ENCODE measurements around the gene TTC16.
A peak's percentile ranks its signal among the peaks of the same experiment; 100 is the strongest.

The TTC16 gene

DNA sequence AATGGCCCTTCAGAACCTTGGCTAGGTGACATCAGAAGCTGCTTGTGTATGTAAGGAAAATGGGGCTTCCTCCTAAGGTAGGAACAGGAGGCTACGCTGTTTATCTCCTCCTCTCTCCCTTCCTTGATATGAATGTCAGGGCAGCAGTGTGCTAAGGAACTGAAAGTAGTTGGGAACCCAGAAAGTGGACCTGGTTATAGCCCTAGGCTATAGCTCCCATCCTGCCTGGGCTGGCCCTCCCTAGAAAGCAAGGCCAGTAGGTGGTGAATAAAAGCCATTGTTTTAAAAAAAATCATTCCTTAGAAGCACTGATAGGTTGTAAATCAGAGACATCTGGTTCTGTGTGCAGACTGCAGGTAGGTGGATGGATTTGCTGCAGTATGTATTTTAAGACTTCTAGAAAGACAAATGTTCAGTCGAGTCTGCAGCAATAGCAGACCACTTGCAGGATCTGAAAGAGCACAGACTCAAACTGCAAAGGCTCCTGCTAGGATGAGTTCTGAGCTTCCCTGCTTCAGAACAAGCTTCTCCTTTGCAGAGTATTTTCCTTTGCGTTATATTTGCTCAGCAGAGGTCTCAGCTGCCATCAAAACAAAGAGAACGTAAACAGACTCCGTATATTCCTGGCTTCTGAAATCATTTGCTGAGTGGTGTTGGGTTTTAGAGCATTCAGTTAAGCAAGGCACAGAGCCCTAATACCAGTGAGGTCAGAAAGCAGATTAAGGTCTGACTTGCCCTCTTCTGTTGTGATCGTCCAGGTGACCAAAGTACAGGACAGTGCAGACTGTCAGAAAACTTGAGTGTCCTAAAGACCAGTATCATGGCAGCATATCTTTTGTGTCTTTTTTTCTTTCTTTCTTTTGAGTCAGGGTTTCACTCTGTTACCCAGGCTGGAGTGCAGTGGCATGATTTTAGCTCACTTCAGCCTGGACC is 29.2 kb upstream of the TTC16 start:
- no peak for DNase-seq (ENCODE audit: low read depth in 1 of 2, low spot score in 1 of 2)
- in situ Hi-C loops (cut with HindIII; ENCODE audit: low pct_unique_long_range_greater_than_20kb, low sequenced_read_pairs) = no loop called here
- no peak for TF ChIP-seq JUND (IDR thresholded peaks at IDR 0.05; ENCODE audit: low read depth)

DNA sequence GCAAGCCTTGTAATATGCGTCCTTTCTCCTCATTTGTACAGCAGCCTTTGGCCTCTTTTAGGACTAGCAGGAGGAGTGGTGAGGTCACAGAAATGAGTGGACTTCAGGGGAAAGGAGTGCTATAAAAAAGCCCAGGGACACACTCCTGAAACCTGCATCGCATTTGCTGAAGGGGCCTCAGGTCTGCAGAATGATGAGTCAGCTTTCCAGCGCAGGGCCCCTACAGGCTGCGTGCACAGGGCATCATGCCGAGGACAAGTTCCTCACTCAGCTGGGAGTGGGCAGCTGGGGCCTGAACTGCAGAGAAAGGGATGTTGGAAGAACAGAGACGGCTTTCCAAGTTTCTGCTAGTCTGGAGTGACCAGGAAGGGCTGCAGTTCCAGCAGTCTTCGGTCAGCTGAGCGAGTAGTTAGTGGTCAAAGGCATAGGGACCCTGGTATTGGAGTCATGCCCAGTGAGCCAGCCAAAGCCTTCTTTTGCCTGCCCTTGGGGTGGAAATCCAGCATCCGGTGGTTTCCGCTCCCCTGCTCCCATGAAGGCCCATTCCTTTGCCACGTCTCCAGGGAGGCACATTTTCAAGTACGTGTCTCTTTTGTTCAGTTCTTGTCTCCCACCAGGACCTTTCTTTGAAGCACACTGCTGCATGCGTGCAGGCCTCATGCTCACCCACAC is 26.4 kb upstream of the TTC16 start:
- no peak for TF ChIP-seq JUND (IDR thresholded peaks at IDR 0.05; ENCODE audit: low read depth)
- no peak for DNase-seq (ENCODE audit: low read depth in 1 of 2, low spot score in 1 of 2)

DNA sequence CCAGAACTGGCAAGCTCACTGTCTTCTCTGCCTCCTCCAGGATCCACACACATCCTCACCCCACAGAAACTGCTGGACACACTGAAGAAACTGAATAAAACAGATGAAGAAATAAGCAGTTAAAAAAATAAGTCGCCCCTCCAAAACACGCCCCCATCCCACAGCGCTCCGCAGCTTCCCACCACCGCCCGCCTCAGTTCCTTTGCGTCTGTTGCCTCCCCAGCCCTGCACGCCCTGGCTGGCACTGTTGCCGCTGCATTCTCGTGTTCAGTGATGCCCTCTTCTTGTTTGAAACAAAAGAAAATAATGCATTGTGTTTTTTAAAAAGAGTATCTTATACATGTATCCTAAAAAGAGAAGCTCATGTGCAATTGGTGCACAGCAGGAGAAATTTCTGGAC is 25.1 kb upstream of the TTC16 start:
- in situ Hi-C loops (cut with HindIII; ENCODE audit: low pct_unique_long_range_greater_than_20kb, low sequenced_read_pairs) = no loop called here
- no peak for DNase-seq (ENCODE audit: low read depth in 1 of 2, low spot score in 1 of 2)
- TF ChIP-seq JUND (IDR thresholded peaks at IDR 0.05; ENCODE audit: low read depth) = no peak

More for the DNA sequence above, 26.4 kb upstream of the TTC16 start:
- in situ Hi-C loops (cut with HindIII; ENCODE audit: low pct_unique_long_range_greater_than_20kb, low sequenced_read_pairs) = no loop called here

DNA sequence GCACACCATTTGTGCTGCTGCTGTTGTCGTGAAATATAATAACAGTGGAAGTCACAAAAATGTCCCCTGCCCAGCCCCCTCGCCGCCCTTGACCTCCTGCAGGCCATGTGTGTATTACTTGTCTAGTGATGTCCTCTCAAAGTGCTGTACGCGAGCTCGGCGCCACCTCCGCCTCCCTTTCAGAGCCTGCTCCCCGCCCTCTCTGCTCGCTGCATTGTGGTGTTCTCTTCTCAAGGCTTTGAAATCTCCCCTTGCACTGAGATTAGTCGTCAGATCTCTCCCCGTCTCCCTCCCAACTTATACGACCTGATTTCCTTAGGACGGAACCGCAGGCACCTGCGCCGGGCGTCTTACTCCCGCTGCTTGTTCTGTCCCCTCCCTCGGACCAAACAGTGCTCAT is 23.8 kb upstream of the TTC16 start:
- in situ Hi-C loops (cut with HindIII; ENCODE audit: low pct_unique_long_range_greater_than_20kb, low sequenced_read_pairs) = no loop called here
- no peak for DNase-seq (ENCODE audit: low read depth in 1 of 2, low spot score in 1 of 2)
- TF ChIP-seq JUND (IDR thresholded peaks at IDR 0.05; ENCODE audit: low read depth) = no peak

DNA sequence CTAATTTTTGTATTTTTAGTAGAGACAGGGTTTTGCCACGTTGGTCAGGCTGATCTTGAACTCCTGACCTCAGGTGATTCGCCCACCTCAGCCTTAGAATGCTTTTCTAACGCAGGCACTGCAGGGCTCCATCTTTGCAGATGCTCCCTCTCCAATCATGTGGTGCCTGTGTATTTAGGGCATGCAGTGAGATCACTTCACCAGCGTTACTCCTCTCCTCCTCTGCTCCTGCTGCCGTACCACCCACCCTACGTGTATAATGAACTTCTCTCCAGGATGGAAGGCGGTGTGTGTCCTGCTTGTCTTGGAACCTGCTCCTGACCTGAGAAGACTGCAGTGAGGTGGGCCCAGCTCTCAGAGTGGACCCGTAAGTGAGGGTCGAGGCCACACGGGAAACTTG is 22.7 kb upstream of the TTC16 start:
- DNase-seq (ENCODE audit: low read depth in 1 of 2, low spot score in 1 of 2) = no peak
- in situ Hi-C loops (cut with HindIII; ENCODE audit: low pct_unique_long_range_greater_than_20kb, low sequenced_read_pairs) = no loop called here
- TF ChIP-seq JUND (IDR thresholded peaks at IDR 0.05; ENCODE audit: low read depth) = no peak

DNA sequence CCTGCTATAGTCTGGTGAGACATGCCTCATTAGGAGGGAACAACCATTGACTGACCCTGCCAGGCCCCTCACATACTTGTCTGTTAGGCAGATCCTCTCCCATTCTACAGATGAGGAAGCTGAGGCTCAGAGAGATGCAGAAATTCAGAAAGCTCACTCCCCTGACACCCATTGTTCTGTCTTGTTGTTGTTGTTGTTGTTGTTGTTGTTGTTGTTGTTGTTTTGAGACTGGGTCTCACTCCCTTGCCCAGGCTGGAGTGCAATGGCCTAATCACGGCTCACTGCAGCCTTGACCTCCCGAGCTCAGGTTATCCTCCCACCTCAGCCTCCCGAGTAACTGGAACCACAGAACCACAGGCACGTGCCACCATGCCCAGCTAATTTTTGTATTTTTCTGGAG is 22.2 kb upstream of the TTC16 start:
- TF ChIP-seq JUND (IDR thresholded peaks at IDR 0.05; ENCODE audit: low read depth) = no peak
- in situ Hi-C loops (cut with HindIII; ENCODE audit: low pct_unique_long_range_greater_than_20kb, low sequenced_read_pairs) = no loop called here
- DNase-seq (ENCODE audit: low read depth in 1 of 2, low spot score in 1 of 2) = no peak

DNA sequence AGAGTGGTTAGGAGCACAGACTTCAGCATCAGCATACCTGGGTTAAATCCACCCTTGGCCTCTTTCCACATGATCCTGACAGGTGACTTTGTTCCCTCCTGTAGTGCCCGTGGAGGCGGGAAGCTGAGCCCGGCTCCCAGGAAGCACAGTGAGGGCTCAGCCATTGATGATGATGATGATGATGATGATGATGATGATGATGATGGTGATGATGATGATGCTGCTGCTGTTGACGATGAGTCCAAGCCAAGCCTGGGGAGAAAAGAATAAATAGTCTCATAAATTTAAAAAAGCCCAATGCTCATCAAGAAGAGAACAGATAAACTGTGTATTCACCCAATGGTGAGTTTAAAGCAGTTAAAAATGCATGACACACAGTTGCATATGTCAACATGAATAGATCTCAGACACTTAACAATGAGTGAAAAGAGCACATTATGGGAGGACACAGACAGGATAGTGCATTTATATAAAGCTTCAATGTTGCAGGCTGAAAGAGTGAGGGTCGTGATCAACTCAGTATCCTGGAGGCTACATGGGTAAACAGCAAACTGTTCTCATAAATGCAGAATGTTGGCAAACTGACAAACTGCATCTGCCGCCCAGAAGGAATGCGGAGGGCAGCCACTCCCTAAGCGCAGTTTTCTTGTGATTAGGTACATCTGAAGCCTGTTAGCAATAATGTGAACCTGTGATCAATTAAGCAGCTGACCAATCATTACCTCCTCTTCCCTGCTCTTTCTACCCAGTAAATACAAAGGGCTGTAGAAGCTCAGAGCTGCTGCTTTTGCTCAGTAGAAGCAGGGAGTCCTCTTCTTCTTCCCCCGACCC is 20.8 kb upstream of the TTC16 start:
- in situ Hi-C loops (cut with HindIII; ENCODE audit: low pct_unique_long_range_greater_than_20kb, low sequenced_read_pairs) = no loop called here
- TF ChIP-seq JUND (IDR thresholded peaks at IDR 0.05; ENCODE audit: low read depth) = no peak
- DNase-seq (ENCODE audit: low read depth in 1 of 2, low spot score in 1 of 2) = no peak

DNA sequence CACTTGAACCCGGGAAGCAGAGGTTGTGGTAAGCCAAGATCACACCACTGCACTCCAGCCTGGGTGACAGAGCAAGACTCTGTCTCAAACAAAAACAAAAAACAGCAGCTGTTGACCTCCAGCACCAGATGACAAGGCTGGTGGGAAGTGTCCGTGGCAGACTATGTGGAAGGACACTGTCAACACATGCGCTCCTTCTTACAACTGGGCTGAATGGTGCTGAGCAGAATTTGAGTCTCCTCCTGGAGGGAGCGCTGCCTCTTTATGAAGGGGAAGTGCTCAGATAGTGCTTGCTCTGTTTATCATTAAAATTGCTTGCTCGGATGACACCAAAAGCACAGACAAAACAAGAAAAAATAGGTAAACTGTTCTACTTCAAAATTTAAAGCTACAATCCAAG is 18.3 kb upstream of the TTC16 start:
- no peak for DNase-seq (ENCODE audit: low read depth in 1 of 2, low spot score in 1 of 2)
- TF ChIP-seq JUND (IDR thresholded peaks at IDR 0.05; ENCODE audit: low read depth) = no peak
- in situ Hi-C loops (cut with HindIII; ENCODE audit: low pct_unique_long_range_greater_than_20kb, low sequenced_read_pairs) = no loop called here

DNA sequence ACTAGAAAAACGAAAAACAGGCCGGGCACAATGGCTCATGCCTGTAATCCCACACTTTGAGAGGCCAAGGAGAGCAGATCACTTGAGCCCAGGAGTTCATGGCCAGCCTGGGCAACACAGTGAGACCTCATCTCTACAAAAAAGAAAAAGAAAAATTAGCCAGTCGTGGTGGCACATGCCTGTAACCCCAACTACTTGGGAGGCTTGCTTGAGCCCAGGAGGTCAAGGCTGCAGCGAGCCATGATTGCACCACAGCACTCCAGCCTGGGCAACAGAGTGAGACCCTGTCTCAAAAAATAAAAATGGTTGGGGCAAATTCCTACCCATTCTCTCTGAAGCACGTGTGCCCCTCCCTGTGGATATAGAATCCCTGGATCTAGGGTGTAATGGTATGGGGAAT is 17.5 kb upstream of the TTC16 start:
- TF ChIP-seq JUND (IDR thresholded peaks at IDR 0.05; ENCODE audit: low read depth) = no peak
- in situ Hi-C loops (cut with HindIII; ENCODE audit: low pct_unique_long_range_greater_than_20kb, low sequenced_read_pairs) = no loop called here
- no peak for DNase-seq (ENCODE audit: low read depth in 1 of 2, low spot score in 1 of 2)

DNA sequence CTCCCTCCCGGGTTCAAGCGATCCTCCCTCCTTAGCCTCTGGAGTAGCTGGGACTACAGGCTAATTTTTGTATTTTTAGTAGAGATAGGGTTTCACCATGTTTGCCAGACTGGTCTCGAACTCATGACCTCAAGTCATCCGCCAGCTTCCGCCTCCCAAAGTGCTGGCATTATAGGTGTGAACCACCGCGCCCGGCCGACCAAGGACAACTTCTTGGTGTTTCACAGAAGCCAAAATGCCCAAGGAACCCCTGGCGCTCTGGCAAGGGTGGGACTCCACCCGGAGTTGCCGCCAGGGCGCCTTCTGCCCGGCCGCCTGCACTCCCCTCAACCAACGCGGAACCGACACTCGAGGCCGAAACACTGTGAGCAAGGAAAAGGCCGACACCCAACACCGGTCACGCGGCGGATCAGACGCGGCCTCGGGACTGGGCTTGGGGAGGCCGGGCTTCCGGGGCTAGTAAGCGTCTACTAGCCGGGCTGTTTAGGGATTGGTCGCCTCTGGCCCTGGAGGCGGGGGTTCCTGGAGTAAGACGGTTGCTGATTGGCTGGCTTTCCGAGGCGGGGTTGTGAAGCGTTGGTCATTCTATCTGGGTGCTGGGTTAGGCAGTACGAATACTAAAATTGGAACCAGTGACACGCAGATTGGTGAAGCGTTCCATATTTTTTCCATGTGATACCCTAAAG is 16.8 kb upstream of the TTC16 start:
- DNase-seq (ENCODE audit: low read depth in 1 of 2, low spot score in 1 of 2) = peak; percentile 72 to 93
- in situ Hi-C loops (cut with HindIII; ENCODE audit: low pct_unique_long_range_greater_than_20kb, low sequenced_read_pairs) = no loop called here
- no peak for TF ChIP-seq JUND (IDR thresholded peaks at IDR 0.05; ENCODE audit: low read depth)

DNA sequence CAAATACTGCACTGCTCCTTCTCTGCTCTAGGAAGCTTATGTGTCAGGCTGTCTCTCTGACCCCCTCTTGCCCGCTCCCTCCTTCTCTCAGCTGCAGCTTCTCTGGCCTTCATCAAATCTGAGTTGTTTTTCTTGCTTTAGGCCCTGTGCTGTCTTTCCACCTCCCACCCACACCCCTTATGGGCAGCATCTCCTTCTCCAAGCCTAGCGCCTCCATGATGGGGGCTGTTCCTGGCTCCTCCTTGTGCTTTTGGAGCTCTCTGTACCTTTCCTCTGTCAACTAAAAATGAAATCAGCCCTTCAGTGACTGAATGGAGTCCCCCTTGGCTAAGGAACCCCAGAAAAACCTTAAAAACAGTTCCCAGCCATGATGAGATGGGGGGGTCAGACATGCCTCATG is 15.7 kb upstream of the TTC16 start:
- in situ Hi-C loops (cut with HindIII; ENCODE audit: low pct_unique_long_range_greater_than_20kb, low sequenced_read_pairs) = no loop called here
- DNase-seq (ENCODE audit: low read depth in 1 of 2, low spot score in 1 of 2) = no peak
- TF ChIP-seq JUND (IDR thresholded peaks at IDR 0.05; ENCODE audit: low read depth) = no peak

DNA sequence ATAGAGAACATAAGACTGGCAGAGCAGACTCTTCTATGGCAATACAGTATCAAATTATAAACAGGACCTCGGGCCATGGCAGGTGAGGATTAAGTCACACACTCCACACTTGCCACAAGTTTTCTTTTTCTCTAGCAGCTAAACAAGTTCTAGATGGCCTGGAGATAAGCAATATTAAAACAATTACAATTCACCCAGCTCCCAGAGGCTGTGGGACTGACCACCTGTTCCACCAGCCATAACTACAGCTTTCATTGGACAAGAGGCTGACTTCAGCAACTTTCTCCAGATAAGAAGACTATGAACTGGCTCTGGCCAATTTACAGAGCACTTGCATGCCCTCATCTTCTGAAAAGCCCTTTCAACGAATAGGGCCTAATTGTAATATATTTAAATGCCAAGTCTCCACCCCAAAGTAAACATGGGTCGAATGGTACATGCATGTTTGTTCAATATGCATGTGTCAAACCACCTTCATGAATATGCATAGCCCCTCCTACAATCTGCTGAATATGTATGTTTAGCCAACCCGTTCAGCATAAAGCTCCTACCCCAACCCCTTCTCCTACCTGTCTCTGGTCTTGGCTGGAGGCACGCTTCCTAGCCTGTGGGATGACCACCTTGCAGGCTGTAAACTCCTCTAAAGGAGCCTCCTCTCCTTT is 15.2 kb upstream of the TTC16 start:
- in situ Hi-C loops (cut with HindIII; ENCODE audit: low pct_unique_long_range_greater_than_20kb, low sequenced_read_pairs) = no loop called here
- DNase-seq (ENCODE audit: low read depth in 1 of 2, low spot score in 1 of 2) = peak in 1 of 2 experiments; percentile 63
- TF ChIP-seq JUND (IDR thresholded peaks at IDR 0.05; ENCODE audit: low read depth) = no peak

Data from T47D (cell line).